ENCODE data around the gene SEPSECS. TPM values are rescaled to one million over a fixed set of nuclear protein-coding genes. Genes with fewer than 3 reads are reported as not detected.

The SEPSECS gene
- total and polyA plus RNA-seq, 9 of the 15 experiments (the other 6 are each of a cell fraction or from before 2014, with no cell fraction given) = 3.9 to 17.2 (median 7.9) TPM

DNA sequence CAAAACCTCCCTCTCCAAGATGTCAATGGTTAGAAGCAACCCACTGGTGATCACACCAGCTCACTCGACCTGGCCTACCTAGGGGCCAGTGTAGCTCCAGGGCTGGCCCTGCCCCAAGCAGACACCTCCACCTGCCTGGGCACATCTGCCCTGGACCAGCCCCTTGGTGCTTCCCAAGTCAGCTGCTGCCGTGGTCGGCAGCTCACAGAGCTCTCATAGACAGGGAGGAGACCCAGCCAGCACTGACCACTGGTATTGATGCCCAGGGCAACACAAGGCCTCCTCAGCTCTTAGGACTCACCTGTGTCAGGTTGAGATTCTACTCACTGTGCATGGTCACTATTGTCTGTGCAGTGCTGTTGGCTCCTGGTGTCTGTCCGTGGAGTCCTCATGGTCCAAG is 51.7 kb downstream of the SEPSECS start:
- no peaks in the 10 kb centered on the region for H3K9me3 ChIP-seq (replicated peaks; ENCODE audit: control insufficient read depth, insufficient read depth, low read depth, low read length)
- no peak for TF ChIP-seq HBP1 (CRISPR knock-in tag; IDR thresholded peaks at IDR 0.05)
- TF ChIP-seq ZNF57 (CRISPR knock-in tag; IDR thresholded peaks at IDR 0.05) = no peak
- TF ChIP-seq U2AF1 (optimal IDR thresholded peaks at IDR 0.05; ENCODE audit: low read depth, low read length) = no peak
- no peak for TF ChIP-seq ERF (CRISPR knock-in tag; IDR thresholded peaks at IDR 0.05)
- TF ChIP-seq CBX8 (IDR thresholded peaks at IDR 0.05; ENCODE audit: borderline replicate concordance, extremely low read depth, low read depth, low read length, poor library complexity, severe bottlenecking) = no peak
- no peak for TF ChIP-seq SMARCB1 (IDR thresholded peaks at IDR 0.05; ENCODE audit: insufficient read length, low read depth)
- 0 out of 2 replicates have a peak, but pooled peaks cover 5% of the 10 kb centered on the region for H4K20me1 ChIP-seq (replicated peaks; ENCODE audit: control insufficient read depth, insufficient read depth, low read length)
- H3K27me3 ChIP-seq (ENCODE audit: control insufficient read depth in 2 of 2, insufficient read depth in 2 of 2, low read length in 2 of 2) = peaks cover 24 to 60% of the 10 kb centered on the region in 2 experiments
- ATAC-seq (no peak), DNase-seq (ENCODE audit: extremely low read depth in 1 of 4, low spot score in 3 of 4) (no peak), FAIRE-seq (no peak)
- whole genome bisulfite sequencing (ENCODE audit: insufficient coverage, low coverage, missing lambda C conversion rate) = 26% methylated on average over 4 of the region's 4 CpGs
- H3K4me2 ChIP-seq (ENCODE audit: insufficient read depth, low read length) = no peak overlapping the region
- peaks cover 0 to 3% of the 10 kb centered on the region in 2 experiments; a peak in 1 of 5 replicates for H3K4me1 ChIP-seq (replicated peaks in 1 of 2; ENCODE audit: control insufficient read depth in 2 of 2, insufficient read depth in 2 of 2, low read length in 2 of 2)
- intact Hi-C loops (cut with micrococcal nuclease) = no loop called here
- H2AFZ ChIP-seq (ENCODE audit: low read depth, low read length) = no peak overlapping the region
- BruUV-seq (replicated peaks) = no TSS peak
- H3K9me1 ChIP-seq (ENCODE audit: control insufficient read depth, insufficient read depth, low read length) = no peaks in the 10 kb centered on the region
- POLR2A ChIA-PET = interaction anchor here (0.6 kb wide), 1 partner anchor 87 kb away, joined by 3 read pairs; no protein-coding TSS in a partner anchor
- H3K27ac ChIP-seq (ENCODE audit: extremely low read depth, low read depth, low read length) = no peak overlapping the region
- no peak overlapping the region for H3K4me3 ChIP-seq
- CTCF ChIA-PET (ENCODE audit: low intra/inter-chr PET ratio) = no interaction called here
- no peaks in the 10 kb centered on the region for H3K36me3 ChIP-seq (ENCODE audit: control insufficient read depth, insufficient read depth, low read length)
- no peaks in the 10 kb centered on the region for H3K79me2 ChIP-seq (ENCODE audit: control insufficient read depth, insufficient read depth, low read length)
- in situ Hi-C loops (cut with MboI) = no loop called here
- no peak overlapping the region for H3K9ac ChIP-seq (ENCODE audit: insufficient read depth in 1 of 2, low read depth in 2 of 2, low read length in 2 of 2)
